HG03460 (cell line): ENCODE measurements around the gene FIBCD1.
"Not testable (repeated sequence)": the region's sequence is repeated elsewhere in the genome, so short reads cannot be mapped to it uniquely, and the experiment has no call there.

Source experiments
- ATAC-seq: cut with Tn5 transposase; IDR thresholded peaks from one replicate; pipeline ENCODE4 v1.9.1; 2021; ENCODE audit not compliant: unreplicated experiment

Gene FIBCD1

GRCh38 chr9:130954925-130955324 lies 15.9 kb upstream of the FIBCD1 start:
- not testable (repeated sequence) for ATAC-seq

- ATAC-seq = no peak
Measured at GRCh38 chr9:130954317-130954716, 15.3 kb upstream of the FIBCD1 start.

- no peak for ATAC-seq
Measured at GRCh38 chr9:130952065-130952762, 13.2 kb upstream of the FIBCD1 start.

- ATAC-seq = no peak
Measured at GRCh38 chr9:130950039-130950311, 10.9 kb upstream of the FIBCD1 start.

GRCh38 chr9:130949188-130950038 lies 10.4 kb upstream of the FIBCD1 start:
- no peak for ATAC-seq

GRCh38 chr9:130948266-130948665 lies 9.2 kb upstream of the FIBCD1 start:
- no peak for ATAC-seq

- ATAC-seq = no peak
Measured at GRCh38 chr9:130947618-130948140, 8.6 kb upstream of the FIBCD1 start.

GRCh38 chr9:130946766-130947617 lies 7.9 kb upstream of the FIBCD1 start:
- ATAC-seq = no peak

GRCh38 chr9:130945173-130945572 lies 6.1 kb upstream of the FIBCD1 start:
- no peak for ATAC-seq

- no peak for ATAC-seq
Measured at GRCh38 chr9:130944510-130945058, 5.5 kb upstream of the FIBCD1 start.

- no peak for ATAC-seq
Measured at GRCh38 chr9:130943777-130944176, 4.7 kb upstream of the FIBCD1 start.

GRCh38 chr9:130943221-130943620 lies 4.2 kb upstream of the FIBCD1 start:
- no peak for ATAC-seq

GRCh38 chr9:130942679-130943078 lies 3.6 kb upstream of the FIBCD1 start:
- no peak for ATAC-seq

- ATAC-seq = no peak
Measured at GRCh38 chr9:130942084-130942483, 3.0 kb upstream of the FIBCD1 start.

- no peak for ATAC-seq
Measured at GRCh38 chr9:130940693-130941576, 1.9 kb upstream of the FIBCD1 start.

- ATAC-seq = no peak
Measured at GRCh38 chr9:130940027-130940549, 1.0 kb upstream of the FIBCD1 start.

- ATAC-seq = no peak
Measured at GRCh38 chr9:130939405-130940026, 469 bp upstream of the FIBCD1 start.

GRCh38 chr9:130938184-130938651 lies 829 bp downstream of the FIBCD1 start:
- ATAC-seq = no peak
